Measurements from ENCODE around the gene ZNF469. TPM values are rescaled to one million over a fixed set of nuclear protein-coding genes. Genes with fewer than 3 reads are reported as not detected.

ZNF469 gene
- total and polyA plus RNA-seq, 9 of the 15 experiments (the other 6 are each of a cell fraction or from before 2014, with no cell fraction given): 0.01 to 0.04 TPM; not detected in 7

DNA sequence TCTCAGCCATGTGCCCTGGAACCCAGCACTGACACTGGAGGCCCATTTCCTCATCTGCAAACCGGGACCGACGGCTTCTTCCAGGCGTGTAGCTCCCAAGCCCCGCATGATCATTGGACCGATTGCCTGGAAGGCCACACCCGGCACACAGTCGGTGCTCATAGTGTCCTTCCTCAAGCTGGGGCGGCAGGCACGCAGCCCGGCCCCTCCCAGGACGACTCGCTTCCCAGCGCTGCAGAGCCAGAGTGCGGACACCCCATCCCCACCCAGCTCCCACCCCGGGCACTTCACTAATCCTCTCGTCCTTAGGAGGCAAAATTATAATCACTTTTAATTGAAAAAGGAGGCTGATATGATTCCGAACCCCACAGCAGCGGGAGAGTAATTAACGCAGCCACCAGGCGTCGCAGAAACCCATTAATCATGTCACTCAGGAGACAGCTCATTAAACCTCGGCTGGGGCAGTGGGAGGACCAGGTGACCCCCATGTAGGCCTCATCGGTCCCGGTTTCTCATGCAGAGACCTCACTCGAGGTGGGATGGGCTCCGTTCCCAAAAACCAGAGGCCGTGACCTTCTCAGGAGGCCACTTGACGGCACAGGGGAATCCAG lies 33.1 kb downstream of the ZNF469 start (continued):
- TF ChIP-seq RAD21 (CRISPR knock-in tag; conservative IDR thresholded peaks at IDR 0.05 in 1 of 2, IDR thresholded peaks at IDR 0.05 in 1 of 2): peak in 1 of 2 experiments; percentile 28; a peak in 2 of 4 replicates

DNA sequence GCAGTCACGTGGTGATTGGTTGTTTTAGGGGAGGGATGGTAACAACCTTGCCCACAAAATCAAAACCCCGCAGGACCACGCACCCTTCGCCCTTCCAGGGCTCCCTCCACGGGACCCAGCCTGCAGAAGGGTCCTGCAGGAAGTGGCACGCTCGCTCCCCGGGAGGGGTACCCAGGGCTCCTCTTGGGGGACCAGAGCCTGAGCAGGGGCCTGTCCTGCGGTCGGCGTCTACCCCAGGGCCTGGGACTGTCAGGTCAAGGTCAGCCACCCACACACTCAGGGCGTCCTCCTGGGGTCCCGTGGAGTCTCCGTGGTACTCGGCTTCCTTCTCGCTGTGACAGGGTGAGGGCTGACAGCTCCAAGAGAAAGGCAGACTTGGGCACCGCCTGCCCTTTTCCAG lies 33.9 kb downstream of the ZNF469 start:
- BruUV-seq (replicated peaks): no TSS peak
- Histone ChIP-seq H3K27ac (ENCODE audit: extremely low read depth, low read depth, low read length) (no peak overlapping the region), H3K9ac (ENCODE audit: insufficient read depth in 1 of 2, low read depth in 2 of 2, low read length in 2 of 2) (no peak overlapping the region), H3K4me2 (ENCODE audit: insufficient read depth, low read length) (no peak overlapping the region), H3K27me3 (ENCODE audit: control insufficient read depth in 2 of 2, insufficient read depth in 2 of 2, low read length in 2 of 2) (peaks cover 0 to 59% of the 10 kb centered on the region in 2 experiments; a peak in 2 of 5 replicates), H2AFZ (ENCODE audit: low read depth, low read length) (no peak overlapping the region), H3K4me1 (replicated peaks in 1 of 2; ENCODE audit: control insufficient read depth in 2 of 2, insufficient read depth in 2 of 2, low read length in 2 of 2) (peaks cover 3 to 58% of the 10 kb centered on the region in 2 experiments; a peak in 3 of 5 replicates), H3K4me3 (no peak overlapping the region), H3K36me3 (ENCODE audit: control insufficient read depth, insufficient read depth, low read length) (no peaks in the 10 kb centered on the region), H3K9me1 (ENCODE audit: control insufficient read depth, insufficient read depth, low read length) (no peaks in the 10 kb centered on the region), H3K79me2 (ENCODE audit: control insufficient read depth, insufficient read depth, low read length) (no peaks in the 10 kb centered on the region), H3K9me3 (replicated peaks; ENCODE audit: control insufficient read depth, insufficient read depth, low read depth, low read length) (no peaks in the 10 kb centered on the region), H4K20me1 (replicated peaks; ENCODE audit: control insufficient read depth, insufficient read depth, low read length) (peaks cover 16% of the 10 kb centered on the region)
- intact Hi-C loops (cut with micrococcal nuclease): no loop called here
- in situ Hi-C loops (cut with MboI): no loop called here
- POLR2A ChIA-PET: no interaction called here
- no peak for TF ChIP-seq ZNF146 (CRISPR knock-in tag; IDR thresholded peaks at IDR 0.05; ENCODE audit: unreplicated experiment)
- TF ChIP-seq, protein P1, sequence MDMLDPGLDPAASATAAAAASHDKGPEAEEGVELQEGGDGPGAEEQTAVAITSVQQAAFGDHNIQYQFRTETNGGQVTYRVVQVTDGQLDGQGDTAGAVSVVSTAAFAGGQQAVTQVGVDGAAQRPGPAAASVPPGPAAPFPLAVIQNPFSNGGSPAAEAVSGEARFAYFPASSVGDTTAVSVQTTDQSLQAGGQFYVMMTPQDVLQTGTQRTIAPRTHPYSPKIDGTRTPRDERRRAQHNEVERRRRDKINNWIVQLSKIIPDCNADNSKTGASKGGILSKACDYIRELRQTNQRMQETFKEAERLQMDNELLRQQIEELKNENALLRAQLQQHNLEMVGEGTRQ (CRISPR knock-in tag; IDR thresholded peaks at IDR 0.05): peak; percentile 30; the same call in 1 of the 2 replicates
- TF ChIP-seq FOXA1 (IDR thresholded peaks at IDR 0.05; ENCODE audit: borderline replicate concordance): no peak
- TF ChIP-seq, protein P2, sequence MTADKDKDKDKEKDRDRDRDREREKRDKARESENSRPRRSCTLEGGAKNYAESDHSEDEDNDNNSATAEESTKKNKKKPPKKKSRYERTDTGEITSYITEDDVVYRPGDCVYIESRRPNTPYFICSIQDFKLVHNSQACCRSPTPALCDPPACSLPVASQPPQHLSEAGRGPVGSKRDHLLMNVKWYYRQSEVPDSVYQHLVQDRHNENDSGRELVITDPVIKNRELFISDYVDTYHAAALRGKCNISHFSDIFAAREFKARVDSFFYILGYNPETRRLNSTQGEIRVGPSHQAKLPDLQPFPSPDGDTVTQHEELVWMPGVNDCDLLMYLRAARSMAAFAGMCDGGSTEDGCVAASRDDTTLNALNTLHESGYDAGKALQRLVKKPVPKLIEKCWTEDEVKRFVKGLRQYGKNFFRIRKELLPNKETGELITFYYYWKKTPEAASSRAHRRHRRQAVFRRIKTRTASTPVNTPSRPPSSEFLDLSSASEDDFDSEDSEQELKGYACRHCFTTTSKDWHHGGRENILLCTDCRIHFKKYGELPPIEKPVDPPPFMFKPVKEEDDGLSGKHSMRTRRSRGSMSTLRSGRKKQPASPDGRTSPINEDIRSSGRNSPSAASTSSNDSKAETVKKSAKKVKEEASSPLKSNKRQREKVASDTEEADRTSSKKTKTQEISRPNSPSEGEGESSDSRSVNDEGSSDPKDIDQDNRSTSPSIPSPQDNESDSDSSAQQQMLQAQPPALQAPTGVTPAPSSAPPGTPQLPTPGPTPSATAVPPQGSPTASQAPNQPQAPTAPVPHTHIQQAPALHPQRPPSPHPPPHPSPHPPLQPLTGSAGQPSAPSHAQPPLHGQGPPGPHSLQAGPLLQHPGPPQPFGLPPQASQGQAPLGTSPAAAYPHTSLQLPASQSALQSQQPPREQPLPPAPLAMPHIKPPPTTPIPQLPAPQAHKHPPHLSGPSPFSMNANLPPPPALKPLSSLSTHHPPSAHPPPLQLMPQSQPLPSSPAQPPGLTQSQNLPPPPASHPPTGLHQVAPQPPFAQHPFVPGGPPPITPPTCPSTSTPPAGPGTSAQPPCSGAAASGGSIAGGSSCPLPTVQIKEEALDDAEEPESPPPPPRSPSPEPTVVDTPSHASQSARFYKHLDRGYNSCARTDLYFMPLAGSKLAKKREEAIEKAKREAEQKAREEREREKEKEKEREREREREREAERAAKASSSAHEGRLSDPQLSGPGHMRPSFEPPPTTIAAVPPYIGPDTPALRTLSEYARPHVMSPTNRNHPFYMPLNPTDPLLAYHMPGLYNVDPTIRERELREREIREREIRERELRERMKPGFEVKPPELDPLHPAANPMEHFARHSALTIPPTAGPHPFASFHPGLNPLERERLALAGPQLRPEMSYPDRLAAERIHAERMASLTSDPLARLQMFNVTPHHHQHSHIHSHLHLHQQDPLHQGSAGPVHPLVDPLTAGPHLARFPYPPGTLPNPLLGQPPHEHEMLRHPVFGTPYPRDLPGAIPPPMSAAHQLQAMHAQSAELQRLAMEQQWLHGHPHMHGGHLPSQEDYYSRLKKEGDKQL (CRISPR knock-in tag; IDR thresholded peaks at IDR 0.05; ENCODE audit: borderline replicate concordance): no peak
- ATAC-seq (no peak), DNase-seq (ENCODE audit: extremely low read depth in 1 of 4, low spot score in 3 of 4) (no peak), FAIRE-seq (no peak)
- CTCF ChIA-PET (ENCODE audit: low intra/inter-chr PET ratio): no interaction called here
- WGBS (ENCODE audit: insufficient coverage, low coverage, missing lambda C conversion rate): 57% methylated on average over 12 of the region's 17 CpGs

Data from K562 (cell line).